Naive thymus-derived CD8-positive, alpha-beta T cell (primary cell): ENCODE measurements around the gene ALDH3B2. TPM values are rescaled to one million over a fixed set of nuclear protein-coding genes. Genes with fewer than 3 reads are reported as not detected.
"Not testable (repeated sequence)": the region's sequence is repeated elsewhere in the genome, so short reads cannot be mapped to it uniquely, and the experiment has no call there.

Experiments
- ATAC-seq, 2 donors: fragments of 150-1000 bp; cut with Tn5 transposase in 1 of 2; sonication (Bioruptor Pico), chemical (Tn5 transposase) in 1 of 2; 1 replicate in 1 of 2; 2 replicates in 1 of 2; pipeline ENCODE4 v1.10.0; 2021; ENCODE audit warnings: mild to moderate bottlenecking in 2 of 2, moderate library complexity in 2 of 2
- POLR2A ChIA-PET: fragments of 350-600 bp; sonication (Branson Sonifier 250); formaldehyde crosslinking; loops from one replicate; lab custom pipeline; 2021; ENCODE audit warnings: antibody characterized with exemption; lab: Charles Lee
- DNase-seq, 10 donors: peaks; one replicate each; pipeline versions ENCODE4 v3.0.0 to v3.0.0-alpha.2; 2020 to 2022
- H3K27ac Mint-ChIP-seq, 10 donors: one replicate each; pipeline ENCODE4 v1.8.0; 2020 to 2022; ENCODE audit warnings: mild to moderate bottlenecking in 10 of 10, mixed read lengths in 10 of 10, moderate library complexity in 4 of 10, inconsistent platforms in 1 of 10
- H3K27me3 Mint-ChIP-seq, 5 donors: one replicate each; pipeline ENCODE4 v1.8.0; 2021 to 2022; ENCODE audit warnings: mixed read lengths in 5 of 5
- H3K36me3 Mint-ChIP-seq, 3 donors: one replicate each; pipeline ENCODE4 v1.8.0; 2020 to 2022; ENCODE audit warnings: mixed read lengths in 3 of 3, mild to moderate bottlenecking in 2 of 3, inconsistent platforms in 1 of 3
- H3K4me1 Mint-ChIP-seq, 4 donors: one replicate each; pipeline ENCODE4 v1.8.0; 2021 to 2022; ENCODE audit warnings: mixed read lengths in 4 of 4
- H3K4me3 Mint-ChIP-seq, 10 donors: one replicate each; pipeline ENCODE4 v1.8.0; 2020 to 2022; ENCODE audit warnings: mild to moderate bottlenecking in 10 of 10, mixed read lengths in 10 of 10, moderate library complexity in 6 of 10, inconsistent platforms in 1 of 10
- H3K9me3 Mint-ChIP-seq, 9 donors: one replicate each; pipeline ENCODE4 v1.8.0; 2020 to 2022; ENCODE audit warnings: mixed read lengths in 9 of 9, mild to moderate bottlenecking in 3 of 9, inconsistent platforms in 1 of 9, moderate library complexity in 1 of 9
- polyA plus RNA-seq, 3 donors: library from polyadenylated mRNA; unstranded; fragments of 300-500 nt; fragmentation: Illumina TruSeq; gene quantifications; one replicate each; pipeline ENCODE4 v1.2.3, GENCODE V29; 2021
- total RNA-seq, 8 experiments: library from RNA in 2 of 8; stranded (reverse) in 2 of 8; gene quantifications; one replicate each; pipeline ENCODE4 v1.2.3 and lab custom pipeline; 2021 to 2026

ALDH3B2 gene
- total and polyA plus RNA-seq, 5 experiments from 2014 or later: not detected

DNA sequence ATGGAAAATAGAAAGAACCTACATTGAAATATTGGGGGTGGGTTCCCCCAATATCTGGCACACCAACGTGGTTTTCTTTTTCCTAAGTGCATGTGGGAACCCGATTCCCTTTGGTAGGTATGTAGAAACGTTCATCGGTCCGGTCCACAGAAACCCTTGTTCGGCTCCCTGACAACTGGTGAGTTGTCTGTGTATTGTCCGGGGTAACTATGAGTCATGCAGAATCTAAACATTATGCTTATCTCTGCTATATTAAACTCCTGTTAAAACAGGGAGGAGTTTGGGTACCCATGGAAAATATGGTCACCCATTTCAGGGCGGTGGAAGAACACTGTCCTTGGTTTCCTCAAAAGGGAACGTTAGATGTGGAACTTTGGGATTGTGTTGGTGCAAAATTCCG lies 25.1 kb upstream of the ALDH3B2 start:
- Mint-ChIP-seq H3K27ac (no peak overlapping the region), H3K4me3 (no peak overlapping the region), H3K4me1 (no peaks in the 10 kb centered on the region), H3K9me3 (peaks cover 0 to 1% (median 0%) of the 10 kb centered on the region in 9 donors), H3K36me3 (no peaks in the 10 kb centered on the region), H3K27me3 (peaks cover 5 to 16% (median 10%) of the 10 kb centered on the region in 5 donors)
- DNase-seq (no peak), ATAC-seq (no peak)
- POLR2A ChIA-PET: no interaction called here

- Mint-ChIP-seq H3K9me3 (peaks cover 0 to 1% (median 0%) of the 10 kb centered on the region in 9 donors), H3K27ac (no peak overlapping the region), H3K4me3 (no peak overlapping the region), H3K36me3 (no peaks in the 10 kb centered on the region), H3K27me3 (peaks cover 0 to 10% (median 4%) of the 10 kb centered on the region in 5 donors), H3K4me1 (no peaks in the 10 kb centered on the region)
- ATAC-seq (no peak), DNase-seq (no peak)
- POLR2A ChIA-PET: no interaction called here
These were observed 23.8 kb upstream of the ALDH3B2 start for GRCh38 chr11:67698247-67698646.

DNA sequence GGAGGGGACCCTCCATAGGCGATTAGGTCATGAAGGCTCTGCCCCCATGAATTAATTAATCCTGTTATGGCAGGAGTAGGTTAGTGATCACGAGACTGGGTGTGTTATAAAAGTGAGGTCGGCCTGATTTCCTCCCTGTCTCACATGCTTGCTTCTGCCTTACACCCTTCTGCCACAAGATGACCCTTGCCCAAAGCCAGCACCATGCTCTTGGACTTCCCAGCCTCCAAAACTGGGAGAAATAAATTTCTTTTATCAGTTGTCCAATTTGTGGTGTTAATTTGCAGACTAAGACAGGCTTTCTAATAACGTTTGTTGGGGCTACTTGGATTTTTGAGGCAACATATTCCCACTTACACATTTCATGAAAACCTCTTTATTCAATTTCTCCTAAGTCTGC lies 23.4 kb upstream of the ALDH3B2 start:
- Mint-ChIP-seq H3K27me3 (peaks cover 0 to 10% (median 0%) of the 10 kb centered on the region in 5 donors), H3K4me3 (no peak overlapping the region), H3K4me1 (no peaks in the 10 kb centered on the region), H3K36me3 (no peaks in the 10 kb centered on the region), H3K9me3 (peaks cover 0 to 1% (median 0%) of the 10 kb centered on the region in 9 donors), H3K27ac (no peak overlapping the region)
- ATAC-seq: no peak
- POLR2A ChIA-PET: no interaction called here
- no peak for DNase-seq

GRCh38 chr11:67696998-67697397 lies 22.6 kb upstream of the ALDH3B2 start:
- no peak overlapping the region for H3K27ac Mint-ChIP-seq
- H3K36me3 Mint-ChIP-seq: no peaks in the 10 kb centered on the region
- POLR2A ChIA-PET: no interaction called here
- ATAC-seq (no peak), DNase-seq (no peak)
- no peaks in the 10 kb centered on the region for H3K4me1 Mint-ChIP-seq
- peaks cover 0 to 10% (median 0%) of the 10 kb centered on the region in 5 donors for H3K27me3 Mint-ChIP-seq
- H3K4me3 Mint-ChIP-seq: no peak overlapping the region
- peaks cover 0 to 1% (median 0%) of the 10 kb centered on the region in 9 donors for H3K9me3 Mint-ChIP-seq

- Mint-ChIP-seq H3K27ac (no peak overlapping the region), H3K4me1 (peaks cover 0 to 2% (median 0%) of the 10 kb centered on the region in 4 donors), H3K9me3 (peaks cover 0 to 1% (median 0%) of the 10 kb centered on the region in 9 donors), H3K27me3 (peaks cover 0 to 7% (median 0%) of the 10 kb centered on the region in 5 donors), H3K36me3 (no peaks in the 10 kb centered on the region), H3K4me3 (no peak overlapping the region)
- DNase-seq (no peak), ATAC-seq (no peak)
- POLR2A ChIA-PET: no interaction called here
These were observed 21.2 kb upstream of the ALDH3B2 start for GRCh38 chr11:67695606-67696005.

- H3K4me3 Mint-ChIP-seq: no peak overlapping the region
- H3K9me3 Mint-ChIP-seq: no peaks in the 10 kb centered on the region
- peaks cover 0 to 2% (median 0%) of the 10 kb centered on the region in 4 donors for H3K4me1 Mint-ChIP-seq
- POLR2A ChIA-PET: no interaction called here
- H3K27me3 Mint-ChIP-seq: peaks cover 0 to 2% (median 0%) of the 10 kb centered on the region in 5 donors
- DNase-seq (no peak), ATAC-seq (no peak)
- no peaks in the 10 kb centered on the region for H3K36me3 Mint-ChIP-seq
- no peak overlapping the region for H3K27ac Mint-ChIP-seq
These were observed 20.6 kb upstream of the ALDH3B2 start for GRCh38 chr11:67694875-67695555.

GRCh38 chr11:67691149-67691548 lies 16.7 kb upstream of the ALDH3B2 start:
- Mint-ChIP-seq H3K9me3 (no peaks in the 10 kb centered on the region), H3K36me3 (no peaks in the 10 kb centered on the region), H3K4me3 (no peak overlapping the region), H3K4me1 (peaks cover 0 to 2% (median 0%) of the 10 kb centered on the region in 4 donors), H3K27ac (no peak overlapping the region), H3K27me3 (peaks cover 0 to 11% (median 6%) of the 10 kb centered on the region in 5 donors)
- POLR2A ChIA-PET: no interaction called here
- no peak for DNase-seq
- no peak for ATAC-seq

GRCh38 chr11:67689178-67689577 lies 14.8 kb upstream of the ALDH3B2 start:
- Mint-ChIP-seq H3K27me3 (peaks cover 0 to 12% (median 8%) of the 10 kb centered on the region in 5 donors), H3K4me3 (no peak overlapping the region), H3K27ac (no peak overlapping the region), H3K36me3 (no peaks in the 10 kb centered on the region), H3K4me1 (peaks cover 0 to 2% (median 0%) of the 10 kb centered on the region in 4 donors), H3K9me3 (no peaks in the 10 kb centered on the region)
- DNase-seq (no peak), ATAC-seq (no peak)
- POLR2A ChIA-PET: no interaction called here

DNA sequence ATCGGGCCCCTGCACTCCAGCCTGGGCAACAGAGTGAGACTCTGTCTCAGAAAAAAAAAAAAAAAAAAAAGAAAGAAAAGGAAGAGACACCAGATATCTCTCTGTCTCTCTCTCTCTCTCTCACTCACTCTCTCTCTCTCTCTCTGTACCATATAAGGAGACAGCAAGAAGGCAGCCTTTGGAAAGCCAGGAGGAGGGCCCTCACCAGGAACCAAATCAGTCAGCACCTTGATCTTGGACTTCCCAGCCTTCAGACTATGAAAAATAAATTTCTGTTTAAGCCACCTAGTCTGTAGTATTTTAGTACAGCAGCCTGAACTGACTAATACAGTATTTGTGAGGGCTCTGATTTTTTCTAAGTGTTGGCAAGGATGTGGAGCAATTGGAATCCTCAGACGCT lies 13.6 kb upstream of the ALDH3B2 start:
- peaks cover 0 to 2% (median 0%) of the 10 kb centered on the region in 4 donors for H3K4me1 Mint-ChIP-seq
- no peak for DNase-seq
- no peak for ATAC-seq
- no peaks in the 10 kb centered on the region for H3K36me3 Mint-ChIP-seq
- H3K4me3 Mint-ChIP-seq: no peak overlapping the region
- H3K9me3 Mint-ChIP-seq: no peaks in the 10 kb centered on the region
- peaks cover 0 to 12% (median 8%) of the 10 kb centered on the region in 5 donors for H3K27me3 Mint-ChIP-seq
- POLR2A ChIA-PET: no interaction called here
- H3K27ac Mint-ChIP-seq: no peak overlapping the region

- POLR2A ChIA-PET, H3K36me3 Mint-ChIP-seq: not testable (repeated sequence)
These were observed 11.4 kb upstream of the ALDH3B2 start for GRCh38 chr11:67685641-67686332.

GRCh38 chr11:67682126-67683034 lies 8.0 kb upstream of the ALDH3B2 start:
- H3K4me3 Mint-ChIP-seq, H3K27me3 Mint-ChIP-seq, H3K9me3 Mint-ChIP-seq, H3K36me3 Mint-ChIP-seq, POLR2A ChIA-PET, ATAC-seq, H3K27ac Mint-ChIP-seq, DNase-seq, H3K4me1 Mint-ChIP-seq: not testable (repeated sequence)

More at GRCh38 chr11:67685641-67686332, 11.4 kb upstream of the ALDH3B2 start:
- peaks cover 0 to 12% (median 8%) of the 10 kb centered on the region in 5 donors for H3K27me3 Mint-ChIP-seq
- not testable (repeated sequence) for H3K9me3 Mint-ChIP-seq, ATAC-seq, H3K4me3 Mint-ChIP-seq, H3K4me1 Mint-ChIP-seq, DNase-seq
- peak overlapping the region in 1 of 10 donors; percentile 48 for H3K27ac Mint-ChIP-seq

DNA sequence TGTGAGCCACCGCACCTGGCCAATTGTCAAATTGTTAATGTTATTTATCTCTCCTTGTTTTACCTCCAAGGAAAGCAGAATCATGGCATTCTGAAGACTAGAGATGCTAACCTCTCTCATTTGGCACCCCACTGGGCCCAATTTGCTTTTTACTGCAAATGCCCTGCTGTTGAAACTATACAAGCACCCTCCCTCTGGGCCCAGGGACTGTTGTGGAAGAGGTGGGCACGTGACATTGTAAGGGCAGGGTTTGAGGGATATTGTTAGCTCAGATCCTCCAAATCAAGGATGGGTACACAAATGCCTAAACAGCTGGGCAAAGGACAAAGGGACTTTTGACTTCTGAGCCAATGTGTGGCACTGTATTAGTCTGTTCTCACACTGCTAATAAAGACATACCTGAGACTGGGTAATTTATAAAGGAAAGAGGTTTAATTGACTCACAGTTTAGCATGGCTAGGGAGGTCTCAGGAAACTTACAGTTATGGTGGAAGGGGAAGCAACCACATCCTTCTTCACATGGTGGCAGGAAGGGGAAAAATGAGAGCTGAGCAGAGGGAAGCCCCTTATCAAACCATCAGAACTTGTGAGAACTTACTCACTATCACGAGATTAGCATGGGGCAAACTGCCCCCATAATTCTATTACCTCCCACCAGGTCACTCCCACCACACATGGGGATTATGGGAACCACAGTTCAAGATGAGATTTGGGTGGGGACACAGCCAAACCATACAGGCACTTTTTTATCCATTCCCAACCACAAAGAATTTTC lies 6.5 kb upstream of the ALDH3B2 start:
- peaks cover 0 to 9% (median 0%) of the 10 kb centered on the region in 5 donors for H3K27me3 Mint-ChIP-seq
- no peak for DNase-seq
- H3K27ac Mint-ChIP-seq: no peak overlapping the region
- H3K4me3 Mint-ChIP-seq: no peak overlapping the region
- no peaks in the 10 kb centered on the region for H3K36me3 Mint-ChIP-seq
- H3K4me1 Mint-ChIP-seq: peaks cover 0 to 5% (median under 1%) of the 10 kb centered on the region in 4 donors
- POLR2A ChIA-PET: no interaction called here
- no peak for ATAC-seq
- peaks cover 0 to 2% (median 0%) of the 10 kb centered on the region in 9 donors for H3K9me3 Mint-ChIP-seq
